ENCODE results near the gene GIT2.

DNA sequence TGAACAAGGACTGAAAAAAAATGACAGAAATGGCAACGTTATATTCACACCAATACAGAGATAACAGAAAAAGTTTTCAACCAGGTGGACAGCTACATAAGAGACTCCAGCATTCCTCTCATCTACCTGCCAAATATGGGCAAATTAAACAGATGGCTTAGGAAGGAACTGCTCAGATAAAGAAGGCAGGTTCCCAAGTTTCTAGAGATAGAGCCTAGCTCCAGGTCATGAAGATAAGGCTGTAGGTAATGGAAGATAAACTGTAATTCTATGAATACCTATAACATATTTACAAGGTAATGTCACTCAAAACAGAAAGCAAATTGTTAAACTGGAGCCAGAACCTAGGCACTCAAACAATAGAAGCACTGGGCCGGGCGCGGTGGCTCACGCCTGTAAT is 42.5 kb downstream of the GIT2 start:
- TF ChIP-seq ZNF121 (CRISPR knock-in tag; IDR thresholded peaks at IDR 0.05) (no peak), ZFP36 (IDR thresholded peaks at IDR 0.05; ENCODE audit: borderline replicate concordance, low read depth, low read length, partially characterized antibody) (no peak), U2AF2 (IDR thresholded peaks at IDR 0.05; ENCODE audit: low read depth, low read length) (no peak), POLR2AphosphoS5 (IDR thresholded peaks at IDR 0.05; ENCODE audit: low read depth, low read length) (no peak)
- TF ChIP-seq, protein P1, sequence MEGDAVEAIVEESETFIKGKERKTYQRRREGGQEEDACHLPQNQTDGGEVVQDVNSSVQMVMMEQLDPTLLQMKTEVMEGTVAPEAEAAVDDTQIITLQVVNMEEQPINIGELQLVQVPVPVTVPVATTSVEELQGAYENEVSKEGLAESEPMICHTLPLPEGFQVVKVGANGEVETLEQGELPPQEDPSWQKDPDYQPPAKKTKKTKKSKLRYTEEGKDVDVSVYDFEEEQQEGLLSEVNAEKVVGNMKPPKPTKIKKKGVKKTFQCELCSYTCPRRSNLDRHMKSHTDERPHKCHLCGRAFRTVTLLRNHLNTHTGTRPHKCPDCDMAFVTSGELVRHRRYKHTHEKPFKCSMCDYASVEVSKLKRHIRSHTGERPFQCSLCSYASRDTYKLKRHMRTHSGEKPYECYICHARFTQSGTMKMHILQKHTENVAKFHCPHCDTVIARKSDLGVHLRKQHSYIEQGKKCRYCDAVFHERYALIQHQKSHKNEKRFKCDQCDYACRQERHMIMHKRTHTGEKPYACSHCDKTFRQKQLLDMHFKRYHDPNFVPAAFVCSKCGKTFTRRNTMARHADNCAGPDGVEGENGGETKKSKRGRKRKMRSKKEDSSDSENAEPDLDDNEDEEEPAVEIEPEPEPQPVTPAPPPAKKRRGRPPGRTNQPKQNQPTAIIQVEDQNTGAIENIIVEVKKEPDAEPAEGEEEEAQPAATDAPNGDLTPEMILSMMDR (CRISPR knock-in tag; IDR thresholded peaks at IDR 0.05): no peak

Data from HepG2 (cell line).